Measurements from ENCODE around the gene WNT6. TPM values are rescaled to one million over a fixed set of nuclear protein-coding genes. Genes with fewer than 3 reads are reported as not detected.

The WNT6 gene
- total and polyA plus RNA-seq, 10 of the 15 experiments (the other 5 are each of a cell fraction or from before 2014, with no cell fraction given), result 0.11 to 0.44 (median 0.22) TPM; not detected in 5

- TF ChIP-seq ELK1 (IDR thresholded peaks at IDR 0.05; ENCODE audit: low read depth, low read length), result no peak
- TF ChIP-seq HSF1 (IDR thresholded peaks at IDR 0.05; ENCODE audit: low read depth, low read length), result no peak
- no peak for TF ChIP-seq ZBTB11 (CRISPR knock-in tag; IDR thresholded peaks at IDR 0.05)
- no peak for TF ChIP-seq NFIC (IDR thresholded peaks at IDR 0.05; ENCODE audit: low read depth, low read length)
- no peak for TF ChIP-seq ZBTB33 (IDR thresholded peaks at IDR 0.05)
- no peak for TF ChIP-seq TARDBP (IDR thresholded peaks at IDR 0.05; ENCODE audit: borderline replicate concordance)
- no peak for TF ChIP-seq POLR2AphosphoS5 (IDR thresholded peaks at IDR 0.05; ENCODE audit: low read length)
- no peak for TF ChIP-seq KLF5 (IDR thresholded peaks at IDR 0.05; ENCODE audit: partially characterized antibody)
- no peak for TF ChIP-seq HDGF (IDR thresholded peaks at IDR 0.05)
- TF ChIP-seq HCFC1 (IDR thresholded peaks at IDR 0.05; ENCODE audit: low read length), result no peak
- no peak for TF ChIP-seq PBX3 (IDR thresholded peaks at IDR 0.05; ENCODE audit: insufficient replicate concordance, low read depth, low read length)
- TF ChIP-seq SREBF2 (IDR thresholded peaks at IDR 0.05; ENCODE audit: low read length), result no peak
Observed at GRCh38 chr2:218815244-218815637, 44.4 kb upstream of the WNT6 start (continued).
